OCI-LY7 (cell line): Measurements from ENCODE around the gene NIBAN1.

ENCODE experiments used
- CTCF ChIP-seq: fragments of 200-600 bp; sonication (generic); conservative IDR thresholded peaks from 2 replicates; pipeline ENCODE4 v1.5.1; 2014; ENCODE audit warnings: mild to moderate bottlenecking, antibody characterized with exemption, low read length, moderate library complexity, mixed read lengths
- EZH2phosphoT487 ChIP-seq: fragments of 200-600 bp; sonication (generic); IDR thresholded peaks from 2 replicates; pipeline ENCODE4 v1.6.1; 2018; ENCODE audit warnings: low read depth, borderline replicate concordance, mild to moderate bottlenecking, mixed run types, antibody characterized with exemption, low read length, moderate library complexity, mixed read lengths

GRCh38 chr1:184954232-184954995, 19.9 kb downstream of the NIBAN1 start:
- TF ChIP-seq CTCF (no peak), EZH2phosphoT487 (no peak)
